ENCODE measurements around the gene RALGPS1. TPM values are rescaled to one million over a fixed set of nuclear protein-coding genes. Genes with fewer than 3 reads are reported as not detected.

Gene RALGPS1
- total and polyA plus RNA-seq, 2 of the 8 experiments (the other 6 are each of a cell fraction or from before 2014, with no cell fraction given) = 20.0 to 23.5 TPM

GRCh38 chr9:126925876-126926275 lies 11.3 kb downstream of the RALGPS1 start (continued):
- TF ChIP-seq CHD7 (IDR thresholded peaks at IDR 0.05; ENCODE audit: insufficient replicate concordance, low read length) = no peak
- no peak for TF ChIP-seq NANOG (IDR thresholded peaks at IDR 0.05; ENCODE audit: insufficient read depth, low read depth, low read length, poor library complexity, severe bottlenecking)
- TF ChIP-seq YY1 (IDR thresholded peaks at IDR 0.05; ENCODE audit: low read depth, low read length) = no peak
- no peak for TF ChIP-seq SAP30 (IDR thresholded peaks at IDR 0.05; ENCODE audit: insufficient read depth, insufficient replicate concordance, low read length)
- no peak for TF ChIP-seq KDM5A (IDR thresholded peaks at IDR 0.05; ENCODE audit: low read length)
- no peak for TF ChIP-seq TBP (IDR thresholded peaks at IDR 0.05; ENCODE audit: low read depth, low read length)
- TF ChIP-seq, protein P1, sequence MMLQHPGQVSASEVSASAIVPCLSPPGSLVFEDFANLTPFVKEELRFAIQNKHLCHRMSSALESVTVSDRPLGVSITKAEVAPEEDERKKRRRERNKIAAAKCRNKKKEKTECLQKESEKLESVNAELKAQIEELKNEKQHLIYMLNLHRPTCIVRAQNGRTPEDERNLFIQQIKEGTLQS (IDR thresholded peaks at IDR 0.05; ENCODE audit: insufficient read depth, low read depth, low read length) = no peak
- TF ChIP-seq GTF2F1 (IDR thresholded peaks at IDR 0.05; ENCODE audit: borderline replicate concordance, low read depth, low read length) = no peak
- TF ChIP-seq, protein P2, sequence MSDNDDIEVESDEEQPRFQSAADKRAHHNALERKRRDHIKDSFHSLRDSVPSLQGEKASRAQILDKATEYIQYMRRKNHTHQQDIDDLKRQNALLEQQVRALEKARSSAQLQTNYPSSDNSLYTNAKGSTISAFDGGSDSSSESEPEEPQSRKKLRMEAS (IDR thresholded peaks at IDR 0.05) = no peak
- no peak for TF ChIP-seq SUZ12 (IDR thresholded peaks at IDR 0.05; ENCODE audit: low read length)
- no peak for TF ChIP-seq BRCA1 (IDR thresholded peaks at IDR 0.05; ENCODE audit: low read depth, low read length)

All from H1 (cell line).